ENCODE measurements around the gene FAM151B. TPM values are rescaled to one million over a fixed set of nuclear protein-coding genes. Genes with fewer than 3 reads are reported as not detected.
"Not testable (repeated sequence)": the region's sequence is repeated elsewhere in the genome, so short reads cannot be mapped to it uniquely, and the experiment has no call there.

FAM151B gene
- total RNA-seq, 1 donor from 2014 or later, result 3.9 TPM

DNA sequence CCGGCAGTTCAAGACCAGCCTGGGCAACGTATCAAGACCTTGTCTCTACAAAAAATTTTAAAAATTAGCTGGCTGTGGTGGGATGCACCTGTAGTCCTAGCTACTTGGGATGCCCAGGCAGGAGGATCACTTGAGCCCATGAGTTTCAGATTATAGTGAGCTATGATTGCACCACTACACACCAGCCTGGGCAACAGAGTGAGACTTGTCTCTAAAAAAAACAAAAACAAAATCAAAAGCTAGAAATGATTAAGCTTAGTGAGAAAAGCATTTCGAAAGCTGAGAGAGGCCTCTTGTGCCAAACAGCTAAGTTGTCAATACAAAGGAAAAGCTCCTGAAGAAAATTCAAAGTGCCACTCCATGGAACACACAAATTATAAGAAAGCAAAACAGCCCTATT is 4.8 kb downstream of the FAM151B start:
- peaks cover 4% of the 10 kb centered on the region for H3K27me3 Mint-ChIP-seq (ENCODE audit: insufficient read depth, low read depth)
- Histone ChIP-seq H3K27me3 (no peaks in the 10 kb centered on the region), H3K4me2 (no peak overlapping the region), H2AFZ (replicated peaks) (no peak overlapping the region), H3K79me2 (ENCODE audit: low read depth) (no peaks in the 10 kb centered on the region), H4K20me1 (ENCODE audit: low read depth) (no peaks in the 10 kb centered on the region), H3K4me3 (no peak overlapping the region), H3K9me3 (ENCODE audit: low read depth) (no peaks in the 10 kb centered on the region), H3K36me3 (no peaks in the 10 kb centered on the region), H3F3A (ENCODE audit: low read depth) (peaks cover 16% of the 10 kb centered on the region), H3K9ac (no peak overlapping the region), H3K27ac (no peak overlapping the region), H3K4me1 (peaks cover 8% of the 10 kb centered on the region)
- TF ChIP-seq EZH2 (IDR thresholded peaks at IDR 0.05), result no peak
- TF ChIP-seq EZH2phosphoT487 (IDR thresholded peaks at IDR 0.05), result no peak
- peaks cover 18% of the 10 kb centered on the region for H3K4me1 Mint-ChIP-seq
- H3K36me3 Mint-ChIP-seq, result no peaks in the 10 kb centered on the region
- peaks cover 7% of the 10 kb centered on the region for H3K9me3 Mint-ChIP-seq
- no peak overlapping the region for H3K4me3 Mint-ChIP-seq
- no peak overlapping the region for H3K27ac Mint-ChIP-seq
- no peak for DNase-seq (ENCODE audit: low spot score)

DNA sequence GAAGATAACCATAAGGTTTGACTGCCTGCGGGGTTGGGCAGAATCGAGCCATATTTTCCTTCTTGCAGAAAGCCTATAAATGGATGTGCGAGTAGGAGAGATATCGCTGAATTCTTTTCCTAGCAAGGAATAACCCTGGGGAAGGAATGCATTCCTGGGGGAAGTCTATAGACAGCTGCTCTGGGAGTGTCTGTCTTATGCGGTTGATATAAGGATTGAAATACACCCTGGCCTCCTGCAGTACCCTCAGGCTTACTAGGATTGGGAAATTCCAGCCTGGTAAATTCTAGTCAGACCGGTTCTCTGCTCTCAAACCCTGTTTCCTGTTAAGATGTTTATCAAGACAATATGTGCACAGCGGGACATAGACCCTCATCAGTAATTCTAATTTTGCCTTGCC is 5.5 kb downstream of the FAM151B start:
- not testable (repeated sequence) for H3K9me3 Mint-ChIP-seq; H3K27ac ChIP-seq; H2AFZ ChIP-seq (replicated peaks); DNase-seq (ENCODE audit: low spot score); H3K4me2 ChIP-seq; H3K27me3 Mint-ChIP-seq (ENCODE audit: insufficient read depth, low read depth); H3K9ac ChIP-seq; H3K27me3 ChIP-seq; H3K27ac Mint-ChIP-seq; H3K4me3 ChIP-seq; H4K20me1 ChIP-seq (ENCODE audit: low read depth); H3K9me3 ChIP-seq (ENCODE audit: low read depth); H3K4me3 Mint-ChIP-seq; H3K36me3 ChIP-seq; H3K79me2 ChIP-seq (ENCODE audit: low read depth); H3K36me3 Mint-ChIP-seq
- Histone ChIP-seq H3K4me1 (peaks cover 11% of the 10 kb centered on the region), H3F3A (ENCODE audit: low read depth) (peaks cover 10% of the 10 kb centered on the region)
- peaks cover 15% of the 10 kb centered on the region for H3K4me1 Mint-ChIP-seq

DNA sequence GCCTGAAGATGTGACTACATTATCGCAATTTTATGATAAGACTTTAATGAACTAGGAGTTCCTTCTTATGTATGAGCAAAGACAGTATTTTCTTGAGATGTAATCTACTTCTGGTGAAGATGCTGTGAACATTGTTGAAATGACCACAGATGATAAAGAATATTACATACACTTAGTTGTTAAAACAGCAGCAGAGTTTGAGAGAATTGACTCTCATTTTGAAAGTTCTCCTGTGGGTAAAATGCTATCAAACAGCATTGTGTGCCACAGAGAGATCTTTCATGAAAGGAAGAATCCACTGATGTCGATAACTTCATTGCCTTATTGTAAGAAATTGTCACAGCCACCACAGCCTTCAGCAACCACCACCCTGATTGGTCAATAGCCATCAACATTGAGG is 8.0 kb downstream of the FAM151B start:
- Mint-ChIP-seq H3K27me3 (ENCODE audit: insufficient read depth, low read depth) (no peaks in the 10 kb centered on the region), H3K36me3 (no peaks in the 10 kb centered on the region), H3K4me3 (no peak overlapping the region), H3K4me1 (peaks cover 4% of the 10 kb centered on the region), H3K27ac (no peak overlapping the region), H3K9me3 (peaks cover 7% of the 10 kb centered on the region)
- Histone ChIP-seq H2AFZ (replicated peaks) (no peak overlapping the region), H3K4me1 (peaks cover 6% of the 10 kb centered on the region), H4K20me1 (ENCODE audit: low read depth) (no peaks in the 10 kb centered on the region), H3K79me2 (ENCODE audit: low read depth) (no peaks in the 10 kb centered on the region), H3K27ac (no peak overlapping the region), H3K4me3 (no peak overlapping the region), H3K4me2 (no peak overlapping the region), H3F3A (ENCODE audit: low read depth) (no peaks in the 10 kb centered on the region), H3K9me3 (ENCODE audit: low read depth) (no peaks in the 10 kb centered on the region), H3K36me3 (no peaks in the 10 kb centered on the region), H3K9ac (no peak overlapping the region), H3K27me3 (no peaks in the 10 kb centered on the region)
- no peak for DNase-seq (ENCODE audit: low spot score)
- TF ChIP-seq EZH2 (IDR thresholded peaks at IDR 0.05) (no peak), EZH2phosphoT487 (IDR thresholded peaks at IDR 0.05) (no peak), CTCF (IDR thresholded peaks at IDR 0.05) (no peak)

- H3K36me3 ChIP-seq, result no peaks in the 10 kb centered on the region
- H3K79me2 ChIP-seq (ENCODE audit: low read depth), result no peaks in the 10 kb centered on the region
- Mint-ChIP-seq H3K27ac (no peak overlapping the region), H3K36me3 (no peaks in the 10 kb centered on the region), H3K9me3 (no peaks in the 10 kb centered on the region), H3K27me3 (ENCODE audit: insufficient read depth, low read depth) (no peaks in the 10 kb centered on the region), H3K4me3 (no peak overlapping the region), H3K4me1 (no peaks in the 10 kb centered on the region)
- TF ChIP-seq CTCF (IDR thresholded peaks at IDR 0.05), result no peak
- TF ChIP-seq EZH2 (IDR thresholded peaks at IDR 0.05), result no peak
- TF ChIP-seq EZH2phosphoT487 (IDR thresholded peaks at IDR 0.05), result no peak
- H3K4me2 ChIP-seq, result no peak overlapping the region
- H3K27me3 ChIP-seq, result no peaks in the 10 kb centered on the region
- no peak overlapping the region for H3K4me3 ChIP-seq
- DNase-seq (ENCODE audit: low spot score), result no peak
- no peaks in the 10 kb centered on the region for H3K9me3 ChIP-seq (ENCODE audit: low read depth)
- peaks cover 4% of the 10 kb centered on the region for H3K4me1 ChIP-seq
- H3K9ac ChIP-seq, result no peak overlapping the region
- H3K27ac ChIP-seq, result no peak overlapping the region
- no peaks in the 10 kb centered on the region for H3F3A ChIP-seq (ENCODE audit: low read depth)
- H4K20me1 ChIP-seq (ENCODE audit: low read depth), result no peaks in the 10 kb centered on the region
- no peak overlapping the region for H2AFZ ChIP-seq (replicated peaks)
Measured at GRCh38 chr5:80502800-80503199, 14.9 kb downstream of the FAM151B start.

All from neural progenitor cell (in vitro differentiated cells).